Measurements from ENCODE around the gene AMZ2.
"Not testable (repeated sequence)": the region's sequence is repeated elsewhere in the genome, so short reads cannot be mapped to it uniquely, and the experiment has no call there.

GRCh38 chr17:68208651-68209050, 39.2 kb upstream of the AMZ2 start:
- TF ChIP-seq CTCF, POLR2AphosphoS5 (IDR thresholded peaks at IDR 0.05): not testable (repeated sequence)
